ENCODE data around the gene CRYBB3. TPM values are rescaled to one million over a fixed set of nuclear protein-coding genes. Genes with fewer than 3 reads are reported as not detected.

CRYBB3 gene
- total RNA-seq, 1 donor from 2014 or later, result not detected

- Histone ChIP-seq H3K4me3 (no peak overlapping the region), H3K27me3 (no peaks in the 10 kb centered on the region), H3K4me1 (no peaks in the 10 kb centered on the region), H3K36me3 (peaks cover 3 to 5% of the 10 kb centered on the region in 2 donors), H3K27ac (no peak overlapping the region), H3K9me3 (no peaks in the 10 kb centered on the region)
- DNase-seq (ENCODE audit: low spot score in 2 of 2), result no peak
- intact Hi-C loops (cut with DNase I), result no loop called here
- no peak for TF ChIP-seq CTCF (IDR thresholded peaks at IDR 0.05)
Observed at GRCh38 chr22:25205847-25206246, 6.2 kb downstream of the CRYBB3 start.

- TF ChIP-seq CTCF (IDR thresholded peaks at IDR 0.05), result no peak
- no peak overlapping the region for H3K27ac ChIP-seq
- H3K36me3 ChIP-seq, result no peaks in the 10 kb centered on the region
- H3K4me3 ChIP-seq, result no peak overlapping the region
- no peaks in the 10 kb centered on the region for H3K27me3 ChIP-seq
- no peak for DNase-seq (ENCODE audit: low spot score in 2 of 2)
- no peaks in the 10 kb centered on the region for H3K4me1 ChIP-seq
- no peaks in the 10 kb centered on the region for H3K9me3 ChIP-seq
- intact Hi-C loops (cut with DNase I), result no loop called here
Observed at GRCh38 chr22:25206998-25207397, 7.3 kb downstream of the CRYBB3 start.

GRCh38 chr22:25207553-25208157 is 8.0 kb downstream of the CRYBB3 start:
- DNase-seq (ENCODE audit: low spot score in 2 of 2), result no peak
- TF ChIP-seq CTCF (IDR thresholded peaks at IDR 0.05), result no peak
- H3K27me3 ChIP-seq, result no peaks in the 10 kb centered on the region
- H3K9me3 ChIP-seq, result no peaks in the 10 kb centered on the region
- intact Hi-C loops (cut with DNase I), result no loop called here
- no peaks in the 10 kb centered on the region for H3K36me3 ChIP-seq
- no peak overlapping the region for H3K4me3 ChIP-seq
- H3K27ac ChIP-seq, result no peak overlapping the region
- no peaks in the 10 kb centered on the region for H3K4me1 ChIP-seq

- H3K27ac ChIP-seq, result no peak overlapping the region
- no peaks in the 10 kb centered on the region for H3K4me1 ChIP-seq
- H3K4me3 ChIP-seq, result no peak overlapping the region
- no peaks in the 10 kb centered on the region for H3K9me3 ChIP-seq
- TF ChIP-seq CTCF (IDR thresholded peaks at IDR 0.05), result no peak
- intact Hi-C loops (cut with DNase I), result no loop called here
- DNase-seq (ENCODE audit: low spot score in 2 of 2), result no peak
- no peaks in the 10 kb centered on the region for H3K27me3 ChIP-seq
- no peaks in the 10 kb centered on the region for H3K36me3 ChIP-seq
Observed at GRCh38 chr22:25208328-25208727, 8.7 kb downstream of the CRYBB3 start.

- Histone ChIP-seq H3K4me1 (no peaks in the 10 kb centered on the region), H3K36me3 (no peaks in the 10 kb centered on the region), H3K27ac (no peak overlapping the region), H3K4me3 (no peak overlapping the region), H3K9me3 (no peaks in the 10 kb centered on the region), H3K27me3 (no peaks in the 10 kb centered on the region)
- intact Hi-C loops (cut with DNase I), result no loop called here
- DNase-seq (ENCODE audit: low spot score in 2 of 2), result no peak
- TF ChIP-seq CTCF (IDR thresholded peaks at IDR 0.05), result no peak
Observed at GRCh38 chr22:25208743-25209505, 9.3 kb downstream of the CRYBB3 start.
